Measurements from ENCODE around the gene LPP.

DNA sequence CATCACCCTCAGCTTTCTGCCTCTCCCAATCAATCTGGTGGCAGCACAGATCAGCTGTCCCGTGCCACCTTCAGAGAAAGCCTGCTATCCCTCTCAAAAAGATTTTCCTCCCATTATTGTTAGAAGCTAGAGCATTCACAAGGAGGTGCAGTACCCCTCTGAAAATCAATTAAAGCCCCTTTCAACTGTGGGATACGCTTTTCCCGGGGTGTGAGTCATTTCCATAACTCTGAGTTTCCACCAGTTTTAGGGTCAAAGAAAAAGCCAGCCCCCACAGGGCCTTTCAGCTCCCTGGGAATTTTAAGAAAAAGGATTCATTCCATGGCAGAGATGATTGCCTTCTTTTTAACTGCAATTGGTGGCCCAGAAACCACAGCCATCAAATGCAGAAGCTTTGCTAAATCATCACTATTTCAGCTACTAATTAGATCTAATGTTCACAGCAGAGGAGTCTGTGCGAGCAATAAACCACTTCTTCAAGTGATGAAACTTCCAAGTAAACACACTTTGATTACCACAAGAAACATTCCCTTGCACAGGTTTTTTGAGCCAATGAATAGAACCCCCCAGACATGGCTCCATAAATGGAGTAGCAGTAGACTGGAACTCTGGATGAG, 747.8 kb downstream of the LPP start:
- TF ChIP-seq ZNF274 (IDR thresholded peaks at IDR 0.05; ENCODE audit: borderline replicate concordance, low read depth, low read length) (no peak), TOE1 (IDR thresholded peaks at IDR 0.05; ENCODE audit: borderline replicate concordance) (no peak), TOE1 (CRISPR knock-in tag; IDR thresholded peaks at IDR 0.05; ENCODE audit: borderline replicate concordance, low read depth) (no peak), ZNF121 (CRISPR knock-in tag; conservative IDR thresholded peaks at IDR 0.05) (no peak), NRF1 (conservative IDR thresholded peaks at IDR 0.05 in 1 of 2, IDR thresholded peaks at IDR 0.05 in 1 of 2) (no peak), CHCHD3 (CRISPR knock-in tag; IDR thresholded peaks at IDR 0.05) (no peak), MAZ (CRISPR knock-in tag; conservative IDR thresholded peaks at IDR 0.05 in 1 of 2, IDR thresholded peaks at IDR 0.05 in 1 of 2) (no peak)
- TF ChIP-seq, protein P1, sequence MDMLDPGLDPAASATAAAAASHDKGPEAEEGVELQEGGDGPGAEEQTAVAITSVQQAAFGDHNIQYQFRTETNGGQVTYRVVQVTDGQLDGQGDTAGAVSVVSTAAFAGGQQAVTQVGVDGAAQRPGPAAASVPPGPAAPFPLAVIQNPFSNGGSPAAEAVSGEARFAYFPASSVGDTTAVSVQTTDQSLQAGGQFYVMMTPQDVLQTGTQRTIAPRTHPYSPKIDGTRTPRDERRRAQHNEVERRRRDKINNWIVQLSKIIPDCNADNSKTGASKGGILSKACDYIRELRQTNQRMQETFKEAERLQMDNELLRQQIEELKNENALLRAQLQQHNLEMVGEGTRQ (CRISPR knock-in tag; IDR thresholded peaks at IDR 0.05) = no peak
- TF ChIP-seq, protein P2, sequence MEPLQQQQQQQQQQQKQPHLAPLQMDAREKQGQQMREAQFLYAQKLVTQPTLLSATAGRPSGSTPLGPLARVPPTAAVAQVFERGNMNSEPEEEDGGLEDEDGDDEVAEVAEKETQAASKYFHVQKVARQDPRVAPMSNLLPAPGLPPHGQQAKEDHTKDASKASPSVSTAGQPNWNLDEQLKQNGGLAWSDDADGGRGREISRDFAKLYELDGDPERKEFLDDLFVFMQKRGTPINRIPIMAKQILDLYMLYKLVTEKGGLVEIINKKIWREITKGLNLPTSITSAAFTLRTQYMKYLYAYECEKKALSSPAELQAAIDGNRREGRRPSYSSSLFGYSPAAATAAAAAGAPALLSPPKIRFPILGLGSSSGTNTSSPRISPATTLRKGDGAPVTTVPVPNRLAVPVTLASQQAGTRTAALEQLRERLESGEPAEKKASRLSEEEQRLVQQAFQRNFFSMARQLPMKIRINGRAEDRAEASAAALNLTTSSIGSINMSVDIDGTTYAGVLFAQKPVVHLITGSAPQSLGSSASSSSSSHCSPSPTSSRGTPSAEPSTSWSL (CRISPR knock-in tag; IDR thresholded peaks at IDR 0.05; ENCODE audit: borderline replicate concordance) = no peak

Measured in K562 (cell line).